Measurements from ENCODE around the gene SRGAP2B.
"Not testable (repeated sequence)": the region's sequence is repeated elsewhere in the genome, so short reads cannot be mapped to it uniquely, and the experiment has no call there.

SRGAP2B gene

GRCh38 chr1:144990611-144991010 lies 104.5 kb downstream of the SRGAP2B start:
- not testable (repeated sequence) for DNase-seq

- DNase-seq, result not testable (repeated sequence)
Measured at GRCh38 chr1:144987131-144987530, 108.0 kb downstream of the SRGAP2B start.

DNA sequence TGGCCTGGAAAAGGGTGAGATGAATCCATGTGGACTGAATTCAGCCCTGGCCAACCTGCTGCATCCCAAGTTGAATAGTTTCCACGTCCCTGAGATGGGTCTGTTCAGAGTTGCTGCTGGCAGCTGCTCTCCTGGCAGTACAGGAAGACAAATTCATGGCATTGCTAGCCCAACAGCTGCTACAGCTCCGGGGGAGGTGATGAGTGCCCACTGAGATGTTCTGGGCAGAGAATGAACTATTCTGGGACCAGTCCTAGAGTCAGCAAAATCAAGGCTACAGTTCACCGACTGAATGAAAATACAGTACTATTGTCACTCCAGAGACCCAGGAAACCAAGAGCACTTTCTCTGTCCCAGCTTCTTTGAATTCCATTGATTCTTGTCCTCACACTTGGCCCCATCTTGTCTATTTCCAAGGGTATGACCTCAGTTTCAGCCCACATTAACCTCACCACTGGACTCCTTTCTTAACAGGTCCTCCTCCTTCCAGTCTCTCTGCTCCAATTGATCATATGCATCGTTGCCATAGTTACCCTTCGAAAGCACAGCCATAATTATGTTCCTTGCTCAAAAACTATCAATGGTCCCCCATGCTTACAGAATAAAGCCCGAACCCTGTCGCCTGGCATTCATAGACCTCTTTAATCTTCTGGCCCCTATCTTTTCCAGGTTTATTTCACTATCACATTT lies 108.8 kb downstream of the SRGAP2B start:
- not testable (repeated sequence) for DNase-seq

GRCh38 chr1:144985550-144986170 lies 109.5 kb downstream of the SRGAP2B start:
- not testable (repeated sequence) for DNase-seq

GRCh38 chr1:144982802-144983525 lies 112.2 kb downstream of the SRGAP2B start:
- DNase-seq, result not testable (repeated sequence)

- not testable (repeated sequence) for DNase-seq
Measured at GRCh38 chr1:144981157-144981556, 114.0 kb downstream of the SRGAP2B start.

DNA sequence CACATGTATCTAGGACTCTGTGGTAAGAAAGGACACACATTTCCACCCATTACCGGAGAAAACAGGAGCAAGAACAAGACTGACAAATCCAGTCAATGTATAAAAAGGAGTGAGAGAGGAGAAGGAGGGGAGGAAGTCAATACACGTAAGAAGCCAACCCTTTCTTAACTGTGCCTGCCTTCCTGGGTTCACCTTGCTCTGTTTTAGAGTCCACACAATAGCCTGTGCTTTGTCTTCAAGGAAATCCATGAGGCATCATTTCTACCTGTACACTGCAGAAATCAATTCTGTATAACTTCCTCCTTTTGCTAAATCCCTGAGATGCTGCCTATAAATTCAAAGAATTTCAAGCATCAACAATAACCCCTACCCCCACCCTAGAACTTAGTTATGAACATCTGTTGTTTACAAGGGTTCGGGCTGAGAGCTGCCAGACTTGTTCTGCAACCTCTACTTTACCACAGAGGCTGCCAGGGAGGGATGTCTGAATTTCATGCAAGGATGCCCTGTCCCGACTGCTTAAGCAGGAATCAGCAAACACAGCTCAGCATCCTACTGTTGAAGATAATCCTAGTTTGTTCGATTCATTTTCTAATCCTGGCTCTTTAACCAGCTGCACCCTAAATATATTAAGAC lies 115.0 kb downstream of the SRGAP2B start:
- not testable (repeated sequence) for DNase-seq

GRCh38 chr1:144977856-144978255 lies 117.3 kb downstream of the SRGAP2B start:
- DNase-seq, result not testable (repeated sequence)

DNA sequence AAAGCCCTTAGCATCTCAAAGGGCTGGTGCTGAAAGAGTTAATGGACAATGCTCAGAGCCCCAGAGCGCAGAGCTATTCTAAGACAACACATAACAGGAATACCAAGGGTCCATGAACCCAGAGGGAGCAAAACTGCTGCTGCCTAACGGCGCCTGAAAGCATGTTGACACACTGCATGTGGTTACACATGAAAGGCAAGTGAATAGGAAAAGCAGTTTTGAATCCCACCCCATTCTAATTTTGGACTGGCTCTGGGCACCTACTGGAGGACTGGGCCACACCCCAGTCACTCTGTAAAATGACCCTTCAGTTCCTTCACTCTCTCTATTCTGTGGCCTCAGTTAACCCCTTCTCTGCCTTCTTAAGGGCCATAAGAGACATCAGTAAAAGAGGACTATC lies 123.2 kb downstream of the SRGAP2B start:
- not testable (repeated sequence) for DNase-seq

GRCh38 chr1:144966488-144966887 lies 128.6 kb downstream of the SRGAP2B start:
- not testable (repeated sequence) for DNase-seq

GRCh38 chr1:144964765-144965164 lies 130.4 kb downstream of the SRGAP2B start:
- not testable (repeated sequence) for DNase-seq

- DNase-seq, result not testable (repeated sequence)
Measured at GRCh38 chr1:144964186-144964585, 130.9 kb downstream of the SRGAP2B start.

GRCh38 chr1:144963571-144963970 lies 131.6 kb downstream of the SRGAP2B start:
- not testable (repeated sequence) for DNase-seq

DNA sequence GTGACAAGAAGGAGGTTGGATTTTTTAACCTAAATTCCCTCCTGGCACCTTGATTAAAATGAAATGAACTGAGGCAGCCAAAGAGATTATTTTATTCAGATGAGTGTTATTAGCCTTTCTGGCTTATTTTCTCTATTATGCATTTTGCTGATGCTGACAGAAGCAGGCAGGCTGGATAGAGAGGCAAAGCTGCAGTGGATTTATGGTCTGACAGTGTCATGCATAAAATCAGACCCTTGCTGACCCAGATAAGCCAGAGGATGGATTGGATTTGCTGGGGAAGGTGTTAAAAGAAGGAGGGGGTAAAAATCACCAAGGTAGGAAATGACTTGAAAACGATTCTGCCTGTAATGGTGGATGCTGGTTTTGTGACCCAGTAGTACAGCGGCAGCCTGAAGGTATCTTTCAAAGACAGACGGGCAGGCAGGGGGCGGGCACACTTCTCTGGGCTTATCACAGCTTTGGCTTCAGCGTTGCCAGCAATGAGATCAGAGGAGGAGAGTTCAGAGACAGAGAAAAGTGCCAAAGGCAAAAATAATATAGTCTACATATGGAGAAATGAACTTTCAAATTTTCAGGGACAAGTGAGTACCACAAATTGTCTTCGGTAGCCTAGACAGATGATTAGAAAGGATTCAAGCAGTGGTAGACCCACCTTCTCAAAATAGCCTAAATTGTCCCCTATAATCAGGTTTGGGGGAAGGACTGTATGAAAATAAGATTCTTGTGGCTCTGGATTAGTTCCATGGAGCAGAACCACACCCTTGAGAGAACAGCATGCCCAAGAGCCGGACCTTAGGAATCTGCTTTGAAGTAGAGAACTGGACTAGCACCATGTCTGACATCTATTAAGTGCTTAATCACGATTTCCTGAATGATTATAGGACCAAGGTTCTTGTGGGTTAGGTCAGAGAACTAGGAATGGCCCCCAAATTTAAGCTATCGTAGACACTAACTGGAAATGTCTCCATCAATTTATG lies 133.2 kb downstream of the SRGAP2B start:
- not testable (repeated sequence) for DNase-seq

- not testable (repeated sequence) for DNase-seq
Measured at GRCh38 chr1:144960929-144961488, 134.1 kb downstream of the SRGAP2B start.

- DNase-seq, result not testable (repeated sequence)
Measured at GRCh38 chr1:144948390-144948789, 146.7 kb downstream of the SRGAP2B start.

DNA sequence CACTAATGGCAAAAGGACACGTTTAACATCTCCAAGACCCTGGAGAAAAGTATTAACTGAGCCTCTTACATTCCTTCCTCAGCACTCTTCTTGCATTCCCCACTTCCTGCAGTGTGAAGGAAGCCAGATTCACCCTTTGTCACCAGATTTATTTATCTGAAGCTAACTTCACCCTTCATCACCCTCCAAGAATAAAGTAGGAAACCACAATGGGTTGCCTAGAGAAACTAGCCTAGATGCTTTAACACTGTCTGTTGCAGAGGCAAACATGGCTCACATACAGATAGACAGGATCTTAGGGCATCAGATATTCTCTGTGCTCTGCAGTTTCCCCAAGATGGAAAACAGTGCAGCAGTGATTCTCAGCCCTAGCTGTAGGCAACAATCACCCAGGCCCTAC lies 147.6 kb downstream of the SRGAP2B start:
- DNase-seq, result not testable (repeated sequence)

DNA sequence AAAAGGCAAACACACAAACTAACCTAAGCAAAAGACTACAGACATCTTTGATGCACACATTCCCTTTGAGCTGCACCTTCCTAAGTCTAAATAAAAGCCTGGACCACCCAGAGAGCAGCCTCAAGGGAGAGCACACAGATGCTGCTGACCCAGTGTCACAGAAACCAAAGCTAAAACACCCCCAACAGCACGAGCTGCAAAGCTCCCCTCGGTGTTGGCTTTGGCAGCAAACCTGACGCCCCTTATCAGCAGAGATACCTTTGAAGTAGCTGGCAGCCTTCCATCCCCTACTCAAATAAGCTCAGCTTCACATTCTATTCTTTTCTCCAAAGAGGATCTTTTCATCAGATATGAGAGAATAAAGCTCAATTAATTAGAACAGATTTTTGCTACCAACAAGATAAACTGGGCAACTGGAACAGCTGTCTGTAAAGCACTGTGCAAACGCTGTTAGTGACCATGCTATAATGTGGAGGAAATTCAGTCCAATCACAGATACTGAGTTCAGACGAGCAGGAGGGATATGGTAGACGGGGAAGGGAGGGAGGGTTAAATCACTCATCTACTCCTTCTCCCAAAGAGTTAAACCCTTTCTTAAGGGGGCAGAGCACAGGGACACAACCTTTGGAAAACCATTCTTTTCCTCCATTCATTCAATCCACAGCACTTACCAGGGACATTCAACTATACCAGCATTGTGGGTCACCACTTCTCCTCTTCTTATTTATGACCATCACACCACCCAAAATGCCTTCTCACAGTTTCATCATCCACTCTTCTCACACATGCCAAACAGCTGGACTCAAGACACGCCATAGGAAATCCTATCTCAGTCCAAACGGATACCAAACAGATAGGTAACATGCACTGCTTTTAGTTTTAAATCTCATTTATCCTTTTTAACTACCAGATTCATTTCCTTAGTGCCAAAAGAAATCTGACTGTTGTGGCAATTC lies 148.3 kb downstream of the SRGAP2B start:
- DNase-seq, result not testable (repeated sequence)

DNA sequence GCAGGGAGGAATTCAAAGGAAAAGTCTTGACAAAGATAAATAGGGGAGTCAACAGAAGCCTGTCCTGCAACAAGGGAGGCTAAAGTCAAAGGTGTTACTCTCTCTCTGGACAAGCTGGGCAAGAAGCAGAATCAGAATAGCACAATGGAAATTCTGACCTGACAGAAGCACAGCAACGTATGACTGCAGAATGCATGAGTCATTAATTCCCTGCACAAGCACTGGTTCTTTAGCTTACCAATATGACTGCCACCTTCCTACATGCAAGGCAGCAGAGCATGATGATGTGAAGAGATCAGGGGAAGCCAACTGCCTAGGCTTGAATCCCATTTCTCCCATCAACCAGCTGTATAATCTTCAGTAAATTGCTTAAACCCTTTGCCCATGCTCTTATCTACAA lies 153.4 kb downstream of the SRGAP2B start:
- not testable (repeated sequence) for DNase-seq

GRCh38 chr1:144940054-144940453 lies 155.1 kb downstream of the SRGAP2B start:
- not testable (repeated sequence) for DNase-seq

All from NCI-H446 (cell line).